HEK293T (cell line): ENCODE results near the gene EMD.

Experiments
- FOXA1 ChIP-seq: fragments of 450-650 bp; IDR thresholded peaks from 2 replicates; pipeline ENCODE4 v1.6.1; 2016; ENCODE audit warnings: mild to moderate bottlenecking
- NFRKB ChIP-seq: fragments of 450-650 bp; IDR thresholded peaks from 2 replicates; pipeline ENCODE4 v1.6.1; 2016; ENCODE audit warnings: mild to moderate bottlenecking, moderate library complexity
- SUZ12 ChIP-seq: fragments of 450-650 bp; IDR thresholded peaks from 2 replicates; pipeline ENCODE4 v1.6.1; 2016; ENCODE audit warnings: mild to moderate bottlenecking

DNA sequence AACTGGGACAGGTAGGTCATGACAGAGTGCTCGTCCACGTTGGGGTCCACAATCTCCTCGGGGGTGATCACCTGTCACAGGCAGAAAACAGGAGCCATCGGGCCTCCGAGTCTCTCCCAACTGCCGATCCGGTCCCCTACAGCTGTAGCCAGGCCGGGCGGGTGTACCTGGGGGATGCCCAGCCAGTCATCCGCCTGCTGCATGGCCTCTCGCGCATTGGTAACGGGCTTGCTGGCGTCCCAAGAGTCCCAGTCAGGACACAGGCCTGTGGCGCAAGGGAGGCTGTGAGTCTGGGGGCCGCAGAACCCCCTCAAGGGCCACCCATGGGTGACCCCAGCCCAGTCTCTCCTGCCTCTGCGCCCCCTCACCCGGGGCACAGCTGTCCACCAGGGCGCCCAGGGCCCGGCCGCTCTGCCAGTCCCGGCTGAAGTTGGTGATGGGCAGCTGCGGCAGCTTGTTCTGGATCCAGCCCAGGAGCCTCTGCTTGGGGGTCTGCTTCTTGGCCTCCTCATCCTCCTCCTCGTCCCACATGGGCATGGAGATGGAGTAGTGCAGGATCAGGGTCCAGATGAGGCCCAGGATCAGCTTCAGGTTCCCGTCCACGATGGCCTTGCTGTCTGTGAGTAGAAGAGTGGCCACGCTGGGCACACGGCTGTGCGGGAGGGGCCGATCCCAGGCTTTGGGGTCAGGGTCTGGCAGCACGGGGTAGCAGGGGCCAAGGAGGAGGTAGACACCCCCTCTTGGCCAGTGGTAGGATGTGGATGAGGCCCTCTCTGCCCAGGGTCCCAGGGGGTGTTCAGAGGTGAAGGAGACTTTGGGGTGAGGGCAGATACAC, 11.4 kb upstream of the EMD start:
- no peak for TF ChIP-seq NFRKB
- no peak for TF ChIP-seq SUZ12
- no peak for TF ChIP-seq FOXA1
